GM18870 (cell line): Measurements from ENCODE around the gene C3orf52.

Experiments
- ATAC-seq: cut with Tn5 transposase; IDR thresholded peaks from one replicate; pipeline ENCODE4 v1.9.1; 2021; ENCODE audit warnings: moderate library complexity; ENCODE audit not compliant: unreplicated experiment

C3orf52 gene

DNA sequence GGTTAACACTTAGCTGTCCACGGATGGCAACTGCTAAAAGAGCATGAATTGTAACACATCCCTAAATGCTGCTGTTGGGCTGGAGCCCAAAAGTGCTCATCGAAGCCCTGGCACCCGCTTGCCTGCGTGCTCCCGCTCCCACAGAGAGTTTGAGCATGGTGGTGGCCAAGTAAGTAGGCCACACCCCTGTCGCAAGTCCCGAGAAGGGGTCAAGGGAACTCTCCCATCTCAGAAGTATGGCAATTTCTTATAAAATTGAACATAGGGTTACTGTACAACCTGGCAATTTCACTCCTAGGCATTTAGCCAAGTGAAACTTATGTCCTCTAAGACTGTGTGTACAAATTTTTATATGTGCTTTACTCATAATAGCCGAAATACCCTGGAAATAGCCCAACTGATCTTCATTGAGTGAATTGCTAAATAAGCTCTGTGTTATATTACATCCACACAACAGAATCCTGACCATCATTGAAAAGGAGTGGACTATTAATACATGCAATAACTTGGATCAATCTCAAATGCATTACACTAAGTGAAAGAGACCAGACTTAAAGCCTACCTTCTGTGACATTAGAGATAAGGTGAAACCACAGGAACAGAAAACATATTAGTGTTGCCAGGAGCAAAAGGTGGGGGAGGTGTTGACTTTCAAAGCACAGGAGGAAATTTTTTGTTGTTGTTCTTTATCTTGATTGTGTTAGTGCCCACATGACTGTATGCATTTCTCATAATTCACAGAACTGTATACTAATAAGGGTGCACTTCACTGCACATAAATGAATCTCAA, 48.3 kb downstream of the C3orf52 start:
- ATAC-seq: no peak

DNA sequence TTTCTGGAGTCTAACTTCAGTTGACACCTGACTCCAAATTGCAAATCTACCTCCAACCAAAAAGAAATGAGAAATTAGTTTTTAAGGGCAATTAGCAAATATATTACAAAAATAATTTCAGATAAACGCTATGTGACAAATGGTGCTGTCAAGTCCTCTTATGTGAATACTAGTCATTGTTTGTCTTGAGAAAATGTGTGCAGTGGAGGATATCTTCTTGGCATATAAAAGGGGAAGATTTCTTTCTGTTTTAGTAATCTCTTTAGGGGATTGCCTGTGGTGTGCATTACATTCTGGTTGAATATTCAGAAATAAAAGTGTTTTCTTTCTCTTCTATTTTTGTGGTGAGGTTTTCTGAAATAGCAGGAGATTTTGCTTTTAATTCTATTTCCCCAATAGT, 49.9 kb downstream of the C3orf52 start:
- no peak for ATAC-seq

DNA sequence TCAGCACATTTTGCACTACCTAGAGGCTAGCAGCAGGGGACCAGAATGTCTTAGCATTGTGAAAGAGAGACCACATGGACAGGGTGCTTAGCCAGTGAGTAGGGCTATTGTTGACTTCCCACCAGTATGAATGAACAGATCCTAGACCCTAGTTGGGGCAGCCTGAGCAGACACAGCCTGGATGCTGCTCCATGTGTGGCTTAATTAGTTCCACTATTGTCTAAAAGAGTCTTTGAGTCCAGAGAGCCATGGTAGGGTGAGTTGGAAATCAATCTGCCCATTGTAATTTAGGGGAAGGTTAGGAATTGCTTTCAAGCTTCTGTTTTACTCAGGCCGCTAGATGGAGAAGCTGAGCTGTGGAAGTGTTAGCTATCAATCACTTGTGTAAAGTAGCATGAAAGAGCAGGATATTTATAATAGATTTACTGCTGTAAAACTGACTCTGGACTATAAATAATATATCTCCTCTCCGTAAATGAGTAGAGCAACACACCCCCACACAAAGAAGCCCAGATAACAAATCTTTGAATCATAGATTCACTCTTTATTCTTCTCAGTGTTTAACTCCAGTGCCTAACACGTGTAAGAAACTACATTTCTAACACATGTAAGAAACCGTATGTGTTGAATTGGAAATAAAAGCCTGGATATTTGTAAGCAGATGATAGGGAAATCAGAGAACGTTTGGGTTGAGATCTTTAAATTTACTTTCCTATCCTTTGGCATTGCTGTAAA, 50.9 kb downstream of the C3orf52 start:
- ATAC-seq: peak; percentile 28

DNA sequence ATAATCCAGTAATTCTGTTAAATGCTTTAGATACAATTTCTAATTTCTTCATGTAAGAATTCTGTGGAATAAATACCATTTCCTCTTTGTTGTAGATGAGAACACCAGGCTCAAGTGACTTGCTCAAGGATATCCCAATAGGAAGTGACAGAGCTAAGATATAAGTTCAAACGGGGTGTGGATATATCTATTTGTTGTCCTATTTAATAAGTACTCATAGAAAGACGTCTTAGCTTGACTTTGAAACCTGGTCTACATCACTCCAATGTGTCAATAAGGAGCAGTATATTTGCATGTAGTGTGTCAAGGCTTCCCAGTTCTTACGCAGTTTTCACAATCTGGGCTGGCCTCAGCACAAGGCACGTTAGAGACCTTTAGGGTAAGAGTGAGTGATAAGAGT, 51.6 kb downstream of the C3orf52 start:
- no peak for ATAC-seq

DNA sequence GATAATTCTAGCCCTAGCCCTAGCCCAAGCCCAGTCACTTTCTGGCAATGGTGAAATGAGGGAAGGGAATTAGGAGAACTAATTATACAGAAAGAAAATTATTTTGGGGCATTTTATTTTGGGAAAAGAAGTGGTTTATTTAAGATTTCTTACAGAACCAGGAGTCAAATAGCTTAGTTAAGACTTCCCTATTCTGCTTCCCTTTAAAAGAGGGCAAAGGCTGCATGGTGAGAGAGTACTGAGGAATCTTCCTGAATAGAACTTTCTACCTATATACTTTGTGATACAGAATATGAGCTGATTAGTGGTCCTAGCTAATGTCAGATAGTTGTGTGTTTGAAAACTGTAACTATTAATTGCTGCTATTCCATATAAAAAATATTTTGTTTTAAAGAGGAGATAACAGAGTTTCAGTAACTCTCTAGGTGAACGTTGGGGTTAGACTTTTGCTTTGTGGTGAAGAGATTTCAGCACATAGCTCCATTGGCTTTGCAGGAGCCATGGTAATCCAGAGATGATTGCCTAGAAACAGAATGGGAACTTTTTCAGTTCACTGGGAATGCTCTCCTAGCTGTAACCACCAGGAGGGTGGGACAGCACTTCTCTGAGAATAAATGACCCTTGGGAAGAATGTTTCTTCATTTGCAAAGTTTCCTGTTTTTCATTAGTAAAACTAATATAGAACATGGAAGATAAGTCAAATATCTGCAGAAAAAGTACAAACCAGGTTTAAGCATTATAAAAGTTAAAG, 52.2 kb downstream of the C3orf52 start:
- no peak for ATAC-seq

DNA sequence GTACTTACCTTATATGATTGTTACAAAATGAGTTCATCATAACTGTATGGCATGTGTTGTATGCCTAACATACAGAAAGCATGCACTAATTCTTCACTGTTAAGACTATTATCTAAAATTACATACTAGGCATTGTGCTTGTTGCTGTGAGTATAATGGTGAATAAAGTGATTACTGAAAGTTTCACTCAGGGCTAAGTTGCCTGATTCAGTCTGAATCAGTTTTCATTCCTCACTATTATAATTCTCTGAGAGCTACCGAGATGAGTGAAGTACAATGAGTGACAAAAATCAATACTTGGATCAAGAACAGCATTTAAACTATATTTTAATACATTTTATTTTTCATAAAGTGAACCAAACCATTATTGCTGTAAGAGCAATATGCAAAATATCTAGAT, 54.4 kb downstream of the C3orf52 start:
- ATAC-seq: no peak

DNA sequence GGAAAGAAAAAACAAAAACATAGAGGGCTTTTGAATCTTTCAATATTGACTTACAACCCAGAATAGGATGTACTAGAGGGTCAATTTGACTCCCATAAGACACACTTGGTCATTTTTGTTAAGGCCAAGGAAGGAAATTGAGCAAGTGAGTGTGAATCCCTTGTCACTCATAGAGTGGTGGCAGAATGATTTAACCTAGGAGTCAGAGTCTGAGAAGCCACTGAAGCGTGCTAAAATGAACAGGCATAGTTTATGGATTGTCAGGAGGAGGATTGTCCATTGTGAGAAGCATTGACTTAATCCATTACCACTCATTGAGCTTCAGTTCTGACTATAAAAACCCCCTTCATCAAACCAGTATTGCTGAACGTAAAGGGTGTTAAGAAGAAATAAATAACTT, 55.1 kb downstream of the C3orf52 start:
- ATAC-seq: no peak

DNA sequence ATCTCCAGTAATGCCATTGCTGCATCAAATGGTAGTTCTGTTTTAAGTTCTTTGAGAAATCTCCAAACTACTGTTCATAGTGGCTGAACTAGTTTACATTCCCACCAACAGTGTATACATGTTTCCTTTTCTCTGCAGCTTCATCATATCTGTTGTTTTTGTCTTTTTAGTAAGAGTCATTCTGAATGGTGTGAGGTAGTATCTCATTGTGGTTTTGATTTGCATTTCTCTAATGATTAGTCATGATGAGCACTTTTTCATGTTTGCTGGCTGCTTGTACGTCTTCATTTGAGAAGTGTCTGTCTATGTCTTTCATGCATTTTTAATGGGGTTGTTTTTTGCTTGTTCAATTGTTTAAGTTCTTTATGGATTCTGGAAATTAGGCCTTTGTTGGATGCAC, 57.1 kb downstream of the C3orf52 start:
- no peak for ATAC-seq

DNA sequence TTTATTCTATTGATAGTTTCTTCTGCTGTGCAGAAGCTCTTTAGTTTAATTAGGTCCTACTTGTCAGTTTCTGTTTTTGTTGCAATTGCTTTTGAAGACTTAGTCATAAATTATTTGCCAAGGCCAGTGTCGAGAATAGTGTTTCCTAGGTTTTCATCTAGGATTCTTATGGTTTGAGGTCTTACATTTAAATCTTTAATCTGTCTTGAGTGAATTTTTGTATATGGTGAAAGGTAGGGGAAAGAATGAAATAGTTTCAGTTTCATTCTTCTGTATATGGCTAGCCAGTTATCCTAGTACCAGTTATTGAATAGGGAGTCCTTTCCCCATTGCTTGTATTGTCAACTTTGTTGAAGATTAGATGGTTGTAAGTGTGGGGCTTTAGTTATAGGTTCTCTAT, 57.5 kb downstream of the C3orf52 start:
- no peak for ATAC-seq

DNA sequence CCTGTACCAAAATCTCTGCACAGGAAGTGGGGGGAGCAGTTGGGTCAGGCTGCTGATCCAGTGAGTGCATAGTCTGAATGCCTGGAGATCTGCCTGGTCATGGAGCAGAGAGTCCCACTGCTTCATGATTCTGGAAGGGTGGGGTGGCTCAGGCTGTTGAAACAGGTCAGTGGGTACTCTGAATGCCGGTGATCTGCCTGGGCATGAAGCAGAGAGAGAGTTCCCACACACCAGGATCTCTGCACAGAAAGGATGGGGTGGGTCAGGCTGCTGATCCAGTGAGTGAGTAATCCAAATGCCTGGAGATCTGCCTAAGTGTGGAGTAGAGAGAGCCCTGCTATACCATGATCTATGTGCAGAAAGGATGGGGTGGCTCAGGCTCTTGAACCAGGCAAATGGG, 62.9 kb downstream of the C3orf52 start:
- ATAC-seq: no peak

DNA sequence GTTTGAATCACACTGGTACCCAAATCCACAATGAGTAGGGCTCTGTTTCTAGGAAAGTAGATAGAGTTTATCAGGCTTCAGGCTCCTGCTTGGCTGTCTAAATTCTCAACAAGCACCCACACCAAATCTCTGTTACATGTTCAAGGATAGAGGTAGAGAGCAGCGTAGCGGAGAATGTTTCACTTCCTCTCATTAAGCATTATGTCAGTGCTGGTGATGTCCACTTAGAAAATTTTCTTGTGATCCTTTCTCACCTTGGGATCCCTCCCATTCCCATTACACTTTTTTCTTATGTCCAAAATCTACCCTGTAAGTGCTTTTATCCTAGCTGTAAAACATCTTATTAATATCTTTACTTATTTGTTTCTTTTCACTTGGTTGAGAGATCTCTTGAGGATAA, 81.6 kb downstream of the C3orf52 start:
- peak; percentile 55 for ATAC-seq
